GM12878 (cell line): ENCODE measurements around the gene MYBPC2. TPM values are rescaled to one million over a fixed set of nuclear protein-coding genes. Genes with fewer than 3 reads are reported as not detected.

Experiments used
- ATAC-seq: fragments of 200-7000 bp; cut with Tn5 transposase; 3 replicates; pipeline ENCODE4 v1.9.1; 2020; ENCODE audit warnings: mild to moderate bottlenecking, moderate library complexity
- BruUV-seq: library from RNA; stranded (reverse); fragments of 400-500 nt; replicated peaks from 2 replicates; lab custom pipeline; 2021; lab: Mats Ljungman, UMichigan
- CTCF ChIA-PET: fragments of 300-600 bp; sonication (Branson Sonifier 250); formaldehyde crosslinking; extraction: SDS; loops from one replicate; lab custom pipeline; 2021; ENCODE audit warnings: inconsistent platforms; lab: Yijun Ruan, JAX
- POLR2A ChIA-PET: fragments of 350-600 bp; formaldehyde crosslinking; extraction: SDS; loops from one replicate; lab custom pipeline; 2021; ENCODE audit warnings: inconsistent platforms; lab: Charles Lee
- RAD21 ChIA-PET: fragments of 300-600 bp; sonication (Branson Sonifier 250); formaldehyde crosslinking; loops from one replicate; lab custom pipeline; 2023; ENCODE audit warnings: antibody characterized with exemption; ENCODE audit not compliant: unreplicated experiment; lab: Charles Lee
- SMC1A ChIA-PET: fragments of 300-600 bp; sonication (Branson Sonifier 250); formaldehyde crosslinking; loops from one replicate; lab custom pipeline; 2023; ENCODE audit not compliant: unreplicated experiment, uncharacterized antibody; lab: Charles Lee
- DNase-seq: peaks from one replicate; pipeline ENCODE4 v3.0.0-alpha.2; 2011; ENCODE audit warnings: low read depth, low spot score
- FAIRE-seq: peaks from 3 replicates; lab custom pipeline; 2011; peaks lifted over from hg19 to GRCh38; lab: Jason Lieb, UNC
- H2AFZ ChIP-seq: 2 replicates; pipeline ENCODE4 v1.6.0; 2011; ENCODE audit warnings: low read depth, low read length, control low read depth; ENCODE audit not compliant: control insufficient read depth
- H3K27ac ChIP-seq: 2 replicates; pipeline ENCODE4 v1.5.1; 2011; ENCODE audit warnings: control low read depth; ENCODE audit not compliant: control insufficient read depth, insufficient read depth
- H3K27me3 ChIP-seq, 2 experiments: replicated peaks in 1 of 2; 2 replicates each; pipeline versions ENCODE4 v1.6.0 to v1.6.1; 2011; ENCODE audit warnings: low read length in 1 of 2; ENCODE audit not compliant: control insufficient read depth in 2 of 2, insufficient read depth in 2 of 2
- H3K36me3 ChIP-seq, 2 experiments: 2 replicates each; pipeline ENCODE4 v1.5.1; 2011; ENCODE audit warnings: low read length in 1 of 2; ENCODE audit not compliant: control insufficient read depth in 2 of 2, insufficient read depth in 2 of 2
- H3K4me1 ChIP-seq: 2 replicates; pipeline ENCODE4 v1.6.1; 2011; ENCODE audit warnings: mild to moderate bottlenecking, low read length, moderate library complexity, mixed read lengths; ENCODE audit not compliant: control insufficient read depth, insufficient read depth
- H3K4me2 ChIP-seq: 2 replicates; pipeline ENCODE4 v1.6.0; 2011; ENCODE audit warnings: control low read depth; ENCODE audit not compliant: control insufficient read depth, insufficient read depth
- H3K4me3 ChIP-seq: fragments of 200-600 bp; sonication (generic); 2 replicates; pipeline ENCODE4 v1.5.1; 2016
- H3K79me2 ChIP-seq: 2 replicates; pipeline ENCODE4 v1.6.0; 2011; ENCODE audit warnings: low read length; ENCODE audit not compliant: control insufficient read depth, insufficient read depth
- H3K9ac ChIP-seq: 2 replicates; pipeline ENCODE4 v1.8.0; 2011; ENCODE audit warnings: low read length, control low read depth, mixed read lengths; ENCODE audit not compliant: control insufficient read depth, insufficient read depth
- H3K9me3 ChIP-seq: replicated peaks from 3 replicates; pipeline ENCODE4 v1.5.1; 2011; ENCODE audit warnings: mild to moderate bottlenecking, low read length; ENCODE audit not compliant: control insufficient read depth, insufficient read depth
- H4K20me1 ChIP-seq: 2 replicates; pipeline ENCODE4 v1.6.0; 2011; ENCODE audit not compliant: control insufficient read depth, insufficient read depth
- BACH1 ChIP-seq: fragments of 450-650 bp; IDR thresholded peaks from 2 replicates; pipeline ENCODE4 v1.6.1; 2017; ENCODE audit warnings: mild to moderate bottlenecking, borderline replicate concordance
- BCL3 ChIP-seq: IDR thresholded peaks from 2 replicates; pipeline ENCODE4 v1.6.1; 2011; ENCODE audit warnings: borderline replicate concordance, low read depth, mild to moderate bottlenecking, moderate library complexity, low read length; ENCODE audit not compliant: insufficient read depth, poor library complexity, severe bottlenecking
- EED ChIP-seq: sonication (generic); IDR thresholded peaks from 2 replicates; pipeline ENCODE4 v1.6.1; 2016; ENCODE audit warnings: antibody characterized with exemption, low read depth
- EGR1 ChIP-seq, 2 experiments: IDR thresholded peaks; 1 replicate in 1 of 2; 2 replicates in 1 of 2; pipeline ENCODE4 v1.6.1; 2011 to 2012; ENCODE audit warnings: low read depth in 2 of 2, low read length in 2 of 2, borderline replicate concordance in 1 of 2, mild to moderate bottlenecking in 1 of 2, moderate library complexity in 1 of 2
- KLF5 ChIP-seq: fragments of 450-650 bp; IDR thresholded peaks from 2 replicates; pipeline ENCODE4 v1.6.1; 2014; ENCODE audit warnings: mild to moderate bottlenecking; ENCODE audit not compliant: partially characterized antibody
- POLR2AphosphoS2 ChIP-seq: IDR thresholded peaks from 2 replicates; pipeline ENCODE4 v1.6.1; 2011; ENCODE audit warnings: low read depth, mild to moderate bottlenecking, low read length, improper control_type of control experiment, moderate library complexity
- TCF12 ChIP-seq: IDR thresholded peaks from 2 replicates; pipeline ENCODE4 v1.6.1; 2011; ENCODE audit warnings: low read depth, mild to moderate bottlenecking, low read length
- WRNIP1 ChIP-seq: IDR thresholded peaks from 2 replicates; pipeline ENCODE4 v1.6.1; 2011; ENCODE audit warnings: low read depth, low read length, improper control_type of control experiment, borderline replicate concordance
- WGBS: methylation state at CpG from one replicate; pipeline ENCODE4 v1.1.6; 2016; ENCODE audit warnings: low lambda C conversion rate; ENCODE audit not compliant: insufficient replicate concordance, insufficient coverage; ENCODE audit errors: missing lambda C conversion rate; 5-methylcytosine and 5-hydroxymethylcytosine counted together
- in situ Hi-C: fragments of 300-500 bp; cut with MboI; formaldehyde crosslinking; loops from 9 replicates; pipeline ENCODE4 v1.14.3; 2018; ENCODE audit warnings: mixed read lengths
- intact Hi-C: fragments of 100-400 bp; cut with micrococcal nuclease; formaldehyde crosslinking; loops from one replicate; pipeline ENCODE4 v1.14.2; 2022; ENCODE audit not compliant: unreplicated experiment
- polyA plus RNA-seq, 11 experiments: library from polyadenylated mRNA; depleted of rRNA in 4 of 11; unstranded in 6 of 11; stranded (reverse) in 5 of 11; fragments of >200 nt; fragmentation: Nextera tagmentation in 4 of 11; fragmentation: Illumina TruSeq in 1 of 11; extraction: Ambion mirVana in 4 of 11; extraction: Trizol in 1 of 11; gene quantifications; 1 replicate in 1 of 11; 2 replicates in 10 of 11; pipeline versions ENCODE4 v1.2.1 to v1.2.3, GENCODE V29; 2011 to 2016; ENCODE audit warnings: inconsistent platforms in 2 of 11, missing spikeins in 2 of 11, low read depth in 1 of 11
- total RNA-seq, 4 experiments: library from RNA; depleted of rRNA in 3 of 4; stranded (reverse); fragments of >200 nt in 3 of 4; fragmentation: Illumina TruSeq in 1 of 4; extraction: Trizol in 1 of 4; gene quantifications; 2 replicates each; pipeline versions ENCODE4 v1.2.1 to v1.2.3, GENCODE V29; 2013 to 2021

MYBPC2 gene
- total and polyA plus RNA-seq, 10 of the 15 experiments (the other 5 are each of a cell fraction or from before 2014, with no cell fraction given): 0.09 to 2.6 (median 0.61) TPM

GRCh38 chr19:50494186-50495019 lies 61.7 kb downstream of the MYBPC2 start:
- in situ Hi-C loops: no loop called here
- intact Hi-C loops: no loop called here
- ChIA-PET SMC1A (no interaction called here), RAD21 (no interaction called here), CTCF (no interaction called here), POLR2A (interaction anchor here (0.7 kb wide), 1 partner anchor 62 kb away, joined by 4 read pairs; no protein-coding TSS in a partner anchor)
- Histone ChIP-seq H2AFZ (no peak overlapping the region), H3K4me2 (no peak overlapping the region), H4K20me1 (no peaks in the 10 kb centered on the region), H3K36me3 (no peaks in the 10 kb centered on the region), H3K9me3 (no peaks in the 10 kb centered on the region), H3K79me2 (no peaks in the 10 kb centered on the region), H3K4me1 (no peaks in the 10 kb centered on the region), H3K9ac (no peak overlapping the region), H3K27me3 (no peaks in the 10 kb centered on the region), H3K4me3 (no peak overlapping the region), H3K27ac (no peak overlapping the region)
- ATAC-seq (no peak), DNase-seq (no peak), FAIRE-seq (no peak)
- WGBS: 32% methylated on average over 6 of the region's 7 CpGs
- no TSS peak for BruUV-seq
- TF ChIP-seq BCL3: no peak
- TF ChIP-seq TCF12: no peak
- TF ChIP-seq POLR2AphosphoS2: no peak
- no peak for TF ChIP-seq WRNIP1
- TF ChIP-seq EED: no peak
- no peak for TF ChIP-seq KLF5
- TF ChIP-seq BACH1: no peak
- no peak for TF ChIP-seq EGR1 (IDR thresholded peaks at IDR 0.05; ENCODE audit: borderline replicate concordance in 1 of 2, low read depth in 2 of 2, low read length in 2 of 2)
